H1 (cell line): ENCODE results near the gene TAOK1. TPM values are rescaled to one million over a fixed set of nuclear protein-coding genes. Genes with fewer than 3 reads are reported as not detected.

ENCODE experiments used
- CTCF ChIA-PET: fragments of 300-600 bp; sonication (Branson Sonifier 250); formaldehyde crosslinking; loops from one replicate; lab custom pipeline; 2021; ENCODE audit not compliant: partially characterized antibody; lab: Charles Lee
- POLR2A ChIA-PET: fragments of 300-600 bp; sonication (Branson Sonifier 250); formaldehyde crosslinking; loops from one replicate; lab custom pipeline; 2021; ENCODE audit warnings: inconsistent platforms; ENCODE audit not compliant: partially characterized antibody; lab: Charles Lee
- DNase-seq, 2 experiments: peaks; one replicate each; pipeline versions ENCODE4 v3.0.0 to v3.0.0-alpha.2; 2010 to 2022; ENCODE audit warnings: low spot score in 2 of 2, low read depth in 1 of 2, mixed read lengths in 1 of 2
- FAIRE-seq: peaks from 2 replicates; lab custom pipeline; 2011; peaks lifted over from hg19 to GRCh38; lab: Jason Lieb, UNC
- H2AFZ ChIP-seq: 2 replicates; pipeline ENCODE4 v1.8.1; 2012; ENCODE audit warnings: low read length, inconsistent platforms
- H2AK5ac ChIP-seq: 2 replicates; pipeline ENCODE4 v1.6.1; 2013; ENCODE audit warnings: low read depth, low read length
- H2BK120ac ChIP-seq: replicated peaks from 2 replicates; pipeline ENCODE3; 2013; ENCODE audit warnings: low read depth, low read length, inconsistent platforms
- H2BK12ac ChIP-seq: 2 replicates; pipeline ENCODE4 v1.6.1; 2013; ENCODE audit warnings: low read depth, low read length
- H2BK15ac ChIP-seq: 2 replicates; pipeline ENCODE4 v1.6.1; 2013; ENCODE audit warnings: low read length
- H2BK20ac ChIP-seq: 2 replicates; pipeline ENCODE4 v1.6.1; 2013; ENCODE audit warnings: low read length
- H2BK5ac ChIP-seq: 2 replicates; pipeline ENCODE4 v1.6.1; 2013; ENCODE audit warnings: low read depth, low read length
- H3K14ac ChIP-seq: 2 replicates; pipeline ENCODE4 v1.6.1; 2013; ENCODE audit warnings: inconsistent platforms; ENCODE audit not compliant: insufficient read length
- H3K18ac ChIP-seq: 2 replicates; pipeline ENCODE4 v1.6.1; 2013; ENCODE audit warnings: low read length; ENCODE audit errors: extremely low read depth
- H3K23ac ChIP-seq: 2 replicates; pipeline ENCODE4 v1.6.1; 2013; ENCODE audit warnings: inconsistent platforms; ENCODE audit not compliant: insufficient read length
- H3K23me2 ChIP-seq: 2 replicates; pipeline ENCODE4 v1.6.1; 2013; ENCODE audit warnings: low read depth, low read length
- H3K27ac ChIP-seq: 2 replicates; pipeline ENCODE4 v1.6.1; 2011; ENCODE audit warnings: low read depth, low read length, inconsistent platforms
- H3K27me3 ChIP-seq, 4 experiments: replicated peaks in 1 of 4; 1 replicate in 1 of 4; 2 replicates in 3 of 4; pipeline versions ENCODE4 v1.6.1 to v1.8.1; 2011 to 2013; ENCODE audit warnings: low read length in 3 of 4, mild to moderate bottlenecking in 3 of 4, inconsistent platforms in 2 of 4, mixed read lengths in 2 of 4, moderate library complexity in 1 of 4; ENCODE audit not compliant: control insufficient read depth in 3 of 4, insufficient read depth in 3 of 4; ENCODE audit errors: extremely low read depth in 1 of 4
- H3K36me3 ChIP-seq, 4 experiments: 2 replicates each; pipeline versions ENCODE4 v1.6.1 to v1.8.1; 2011 to 2013; ENCODE audit warnings: mild to moderate bottlenecking in 4 of 4, low read length in 3 of 4, moderate library complexity in 2 of 4, control low read depth in 1 of 4, inconsistent platforms in 1 of 4; ENCODE audit not compliant: insufficient read depth in 4 of 4, control insufficient read depth in 2 of 4
- H3K4ac ChIP-seq: replicated peaks from 2 replicates; pipeline ENCODE3; 2013; ENCODE audit warnings: low read length, low read depth, mixed read lengths, inconsistent platforms; ENCODE audit not compliant: insufficient read length
- H3K4me1 ChIP-seq, 4 experiments: replicated peaks in 1 of 4; 1 replicate in 1 of 4; 2 replicates in 3 of 4; pipeline versions ENCODE4 v1.6.1 to v1.8.1; 2011 to 2013; ENCODE audit warnings: low read length in 3 of 4, inconsistent platforms in 2 of 4, mixed read lengths in 1 of 4; ENCODE audit not compliant: insufficient read depth in 4 of 4, control insufficient read depth in 3 of 4
- H3K4me2 ChIP-seq, 2 experiments: 2 replicates each; pipeline versions ENCODE4 v1.6.1 to v1.8.1; 2011 to 2013; ENCODE audit warnings: low read depth in 2 of 2, low read length in 2 of 2, control low read depth in 1 of 2, inconsistent platforms in 1 of 2, mild to moderate bottlenecking in 1 of 2; ENCODE audit not compliant: insufficient read depth in 1 of 2
- H3K4me3 ChIP-seq, 4 experiments: fragments of 200-600, 300-600 bp in 1 of 4; sonication (generic), shearing (Covaris generic), sonication (Bioruptor Twin) in 1 of 4; 2 replicates each; pipeline versions ENCODE4 v1.5.1 to v1.8.1; 2011 to 2016; ENCODE audit warnings: low read length in 4 of 4, low read depth in 3 of 4, control low read depth in 2 of 4, inconsistent platforms in 2 of 4, mild to moderate bottlenecking in 2 of 4, mixed read lengths in 1 of 4, moderate library complexity in 1 of 4; ENCODE audit not compliant: insufficient read depth in 2 of 4; ENCODE audit errors: extremely low read depth in 1 of 4
- H3K56ac ChIP-seq: replicated peaks from 2 replicates; pipeline ENCODE3; 2013; ENCODE audit warnings: low read depth, mild to moderate bottlenecking, mixed read lengths, low read length, inconsistent platforms; ENCODE audit not compliant: insufficient read length
- H3K79me1 ChIP-seq: 2 replicates; pipeline ENCODE4 v1.6.1; 2013; ENCODE audit warnings: low read depth, low read length, control low read depth
- H3K79me2 ChIP-seq, 2 experiments: 2 replicates each; pipeline versions ENCODE4 v1.6.1 to v1.8.1; 2012 to 2013; ENCODE audit warnings: low read length in 2 of 2, mild to moderate bottlenecking in 2 of 2, inconsistent platforms in 1 of 2; ENCODE audit not compliant: insufficient read depth in 2 of 2, control insufficient read depth in 1 of 2
- H3K9ac ChIP-seq, 4 experiments: replicated peaks in 1 of 4; 1 replicate in 1 of 4; 2 replicates in 3 of 4; pipeline versions ENCODE4 v1.6.1 to v1.8.1; 2011 to 2013; ENCODE audit warnings: low read depth in 3 of 4, low read length in 3 of 4, control low read depth in 2 of 4, mild to moderate bottlenecking in 2 of 4, moderate library complexity in 2 of 4, inconsistent platforms in 1 of 4; ENCODE audit errors: extremely low read depth in 1 of 4
- H3K9me3 ChIP-seq, 2 experiments: 2 replicates each; pipeline versions ENCODE4 v1.6.1 to v1.8.1; 2012 to 2013; ENCODE audit warnings: mild to moderate bottlenecking in 2 of 2, moderate library complexity in 2 of 2, control low read depth in 1 of 2, inconsistent platforms in 1 of 2, low read depth in 1 of 2, low read length in 1 of 2, mixed read lengths in 1 of 2; ENCODE audit not compliant: insufficient read depth in 2 of 2
- H4K20me1 ChIP-seq, 2 experiments: replicated peaks in 1 of 2; 2 replicates each; pipeline versions ENCODE3 to v1.8.1; 2011 to 2013; ENCODE audit warnings: inconsistent platforms in 2 of 2, low read length in 2 of 2, mild to moderate bottlenecking in 1 of 2; ENCODE audit not compliant: insufficient read depth in 2 of 2, control insufficient read depth in 1 of 2
- H4K5ac ChIP-seq: 2 replicates; pipeline ENCODE4 v1.6.1; 2013; ENCODE audit warnings: low read length, low read depth, mixed read lengths, inconsistent platforms; ENCODE audit not compliant: insufficient read length
- H4K8ac ChIP-seq: 2 replicates; pipeline ENCODE4 v1.8.0; 2013; ENCODE audit warnings: mild to moderate bottlenecking, moderate library complexity, low read length, inconsistent platforms; ENCODE audit not compliant: insufficient read depth; ENCODE audit errors: extremely low read depth
- H4K91ac ChIP-seq: replicated peaks from 2 replicates; pipeline ENCODE3; 2013; ENCODE audit warnings: low read length, mixed read lengths, inconsistent platforms; ENCODE audit not compliant: insufficient read length
- POU5F1 ChIP-seq: IDR thresholded peaks from 2 replicates; pipeline ENCODE4 v1.6.1; 2011; ENCODE audit warnings: low read depth, mild to moderate bottlenecking, low read length, moderate library complexity
- WGBS, 2 experiments: shearing (Covaris generic) in 1 of 2; methylation state at CpG; one replicate each; pipeline versions ENCODE4 v1.1.6 to v1.1.7; 2013 to 2015; ENCODE audit warnings: low lambda C conversion rate in 2 of 2, mixed read lengths in 2 of 2, inconsistent platforms in 1 of 2, low coverage in 1 of 2, missing lambda C conversion rate in 1 of 2; ENCODE audit not compliant: insufficient replicate concordance in 2 of 2, insufficient coverage in 1 of 2, insufficient read length in 1 of 2; ENCODE audit errors: extremely low coverage in 1 of 2, missing lambda C conversion rate in 1 of 2; 5-methylcytosine and 5-hydroxymethylcytosine counted together
- polyA plus RNA-seq, 7 experiments: library from polyadenylated mRNA; depleted of rRNA in 3 of 7; stranded (reverse) in 5 of 7; unstranded in 2 of 7; fragments of >200 nt in 5 of 7; fragments of 200-250 nt in 2 of 7; gene quantifications; 1 replicate in 5 of 7; 2 replicates in 1 of 7; 4 replicates in 1 of 7; pipeline versions ENCODE4 v1.2.1 to v1.2.3, GENCODE V29; 2011 to 2013; ENCODE audit warnings: missing spikeins in 2 of 7, mixed read lengths in 2 of 7
- total RNA-seq: library from RNA; stranded (reverse); fragmentation: NEBNext Ultra II Directional; extraction: Animal tissue kit (Norgen Biotek cat#: 25700); gene quantifications from 2 replicates; pipeline ENCODE4 v1.2.1, GENCODE V29; 2021

The TAOK1 gene
- total and polyA plus RNA-seq, 2 of the 8 experiments (the other 6 are each of a cell fraction or from before 2014, with no cell fraction given): 12.2 to 90.6 TPM

- H2BK5ac ChIP-seq: no peak overlapping the region
- peaks cover 22 to 93% of the 10 kb centered on the region in 2 experiments for H3K79me2 ChIP-seq
- no peak overlapping the region for H3K27ac ChIP-seq
- H3K4me2 ChIP-seq: no peak overlapping the region
- WGBS, 2 experiments: 96% methylated on average over 2 of the region's 2 CpGs; no CpG with 5 or more reads in 1 of the 2 experiments
- H3K4me3 ChIP-seq: no peak overlapping the region
- H2BK15ac ChIP-seq: no peak overlapping the region
- H2AFZ ChIP-seq: no peak overlapping the region
- no peak overlapping the region for H4K8ac ChIP-seq
- H3K14ac ChIP-seq: no peak overlapping the region
- no peak overlapping the region for H4K5ac ChIP-seq
- no peaks in the 10 kb centered on the region for H3K4me1 ChIP-seq
- no peak overlapping the region for H3K23ac ChIP-seq
- H2BK120ac ChIP-seq: no peak overlapping the region
- H2BK12ac ChIP-seq: no peak overlapping the region
- no peak overlapping the region for H3K9ac ChIP-seq
- no peak for TF ChIP-seq POU5F1
- H3K4ac ChIP-seq: no peak overlapping the region
- ChIA-PET POLR2A (no interaction called here), CTCF (no interaction called here)
- no peaks in the 10 kb centered on the region for H3K27me3 ChIP-seq
- no peak overlapping the region for H3K18ac ChIP-seq
- H2AK5ac ChIP-seq: no peak overlapping the region
- H3K79me1 ChIP-seq: peaks cover 8% of the 10 kb centered on the region
- no peak overlapping the region for H3K56ac ChIP-seq
- H3K36me3 ChIP-seq: peaks cover 0 to 4% (median 0%) of the 10 kb centered on the region in 4 experiments; a peak in 1 of 8 replicates
- no peak overlapping the region for H4K91ac ChIP-seq
- FAIRE-seq (no peak), DNase-seq (no peak)
- peaks cover 2% of the 10 kb centered on the region; the same call in 1 of the 2 replicates for H3K23me2 ChIP-seq
- H3K9me3 ChIP-seq: no peaks in the 10 kb centered on the region
- H4K20me1 ChIP-seq: peaks cover 8 to 18% of the 10 kb centered on the region in 2 experiments
- H2BK20ac ChIP-seq: no peak overlapping the region
Observed at GRCh38 chr17:29407856-29408255, 17.7 kb downstream of the TAOK1 start.
